ENCODE data around the gene KLHL6. TPM values are rescaled to one million over a fixed set of nuclear protein-coding genes. Genes with fewer than 3 reads are reported as not detected.

KLHL6 gene, protein sequence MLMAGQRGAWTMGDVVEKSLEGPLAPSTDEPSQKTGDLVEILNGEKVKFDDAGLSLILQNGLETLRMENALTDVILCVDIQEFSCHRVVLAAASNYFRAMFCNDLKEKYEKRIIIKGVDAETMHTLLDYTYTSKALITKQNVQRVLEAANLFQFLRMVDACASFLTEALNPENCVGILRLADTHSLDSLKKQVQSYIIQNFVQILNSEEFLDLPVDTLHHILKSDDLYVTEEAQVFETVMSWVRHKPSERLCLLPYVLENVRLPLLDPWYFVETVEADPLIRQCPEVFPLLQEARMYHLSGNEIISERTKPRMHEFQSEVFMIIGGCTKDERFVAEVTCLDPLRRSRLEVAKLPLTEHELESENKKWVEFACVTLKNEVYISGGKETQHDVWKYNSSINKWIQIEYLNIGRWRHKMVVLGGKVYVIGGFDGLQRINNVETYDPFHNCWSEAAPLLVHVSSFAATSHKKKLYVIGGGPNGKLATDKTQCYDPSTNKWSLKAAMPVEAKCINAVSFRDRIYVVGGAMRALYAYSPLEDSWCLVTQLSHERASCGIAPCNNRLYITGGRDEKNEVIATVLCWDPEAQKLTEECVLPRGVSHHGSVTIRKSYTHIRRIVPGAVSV
- total RNA-seq (2022; extraction: Qiagen RNA extraction; ENCODE audit: low read depth): 0.02 TPM in 1 of 5 replicates, not detected in the others

DNA sequence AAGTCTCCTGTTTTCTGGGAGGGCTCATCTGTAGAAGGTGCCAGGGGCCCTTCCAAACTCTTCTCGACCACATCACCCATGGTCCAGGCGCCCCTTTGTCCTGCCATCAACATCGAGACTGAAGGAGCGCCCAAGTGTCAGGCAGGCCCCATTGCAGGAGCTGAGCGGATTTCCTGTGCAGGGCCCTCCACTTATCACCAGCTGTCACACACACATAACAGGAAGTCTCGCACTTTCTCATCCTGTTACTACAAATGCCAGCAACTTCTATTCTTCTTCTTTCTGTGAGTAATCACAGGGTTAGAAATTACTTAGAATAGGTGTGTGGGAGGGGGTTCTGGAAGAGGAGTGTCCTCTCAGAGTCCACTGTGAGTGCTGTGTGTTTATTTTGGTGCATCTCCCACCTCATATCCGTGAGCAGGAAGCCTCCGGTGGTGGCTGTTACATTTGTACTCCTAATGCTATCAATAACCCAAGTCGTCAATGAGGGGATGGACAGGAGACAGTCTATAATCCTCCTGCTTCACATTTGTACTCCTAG lies at the start of gene KLHL6:
Gene KLHL6, minus strand, starts transcription at position 166 of the 541 bp plus-strand sequence. Its CDS starts 53 bp downstream, at position 113.

Other genes with a start within 250 kb of the KLHL6 start
- 0.07 to 0.55 TPM (median 0.13 TPM) in 4 of 5 replicates, not detected in the other for gene MCF2L2, start 127.1 kb downstream of the KLHL6 start, total RNA-seq (2022; extraction: Qiagen RNA extraction; ENCODE audit: low read depth)
- 5.8 to 8.3 TPM (median 7.6 TPM) in 5 replicates for gene KLHL24, start 79.9 kb upstream of the KLHL6 start, total RNA-seq (2022; extraction: Qiagen RNA extraction; ENCODE audit: low read depth)
- gene YEATS2, start 142.1 kb upstream of the KLHL6 start, total RNA-seq (2022; extraction: Qiagen RNA extraction; ENCODE audit: low read depth): 9.6 to 12.2 TPM (median 11.3 TPM) in 5 replicates

All from A549 treated with GW870086 at 1 μM for 4 hours (cell line).